Activated CD4-positive, CD25-positive, alpha-beta regulatory T cell treated with anti-CD3 and anti-CD28 coated beads, Interleukin-2, amount 50 U/mL, for 72 hours (primary cell): Measurements from ENCODE around the gene HNRNPD.
"Not testable (repeated sequence)": the region's sequence is repeated elsewhere in the genome, so short reads cannot be mapped to it uniquely, and the experiment has no call there.

Source experiments
- DNase-seq: peaks from one replicate; pipeline ENCODE4 v3.0.0; 2021

HNRNPD gene, protein sequence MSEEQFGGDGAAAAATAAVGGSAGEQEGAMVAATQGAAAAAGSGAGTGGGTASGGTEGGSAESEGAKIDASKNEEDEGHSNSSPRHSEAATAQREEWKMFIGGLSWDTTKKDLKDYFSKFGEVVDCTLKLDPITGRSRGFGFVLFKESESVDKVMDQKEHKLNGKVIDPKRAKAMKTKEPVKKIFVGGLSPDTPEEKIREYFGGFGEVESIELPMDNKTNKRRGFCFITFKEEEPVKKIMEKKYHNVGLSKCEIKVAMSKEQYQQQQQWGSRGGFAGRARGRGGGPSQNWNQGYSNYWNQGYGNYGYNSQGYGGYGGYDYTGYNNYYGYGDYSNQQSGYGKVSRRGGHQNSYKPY

DNA sequence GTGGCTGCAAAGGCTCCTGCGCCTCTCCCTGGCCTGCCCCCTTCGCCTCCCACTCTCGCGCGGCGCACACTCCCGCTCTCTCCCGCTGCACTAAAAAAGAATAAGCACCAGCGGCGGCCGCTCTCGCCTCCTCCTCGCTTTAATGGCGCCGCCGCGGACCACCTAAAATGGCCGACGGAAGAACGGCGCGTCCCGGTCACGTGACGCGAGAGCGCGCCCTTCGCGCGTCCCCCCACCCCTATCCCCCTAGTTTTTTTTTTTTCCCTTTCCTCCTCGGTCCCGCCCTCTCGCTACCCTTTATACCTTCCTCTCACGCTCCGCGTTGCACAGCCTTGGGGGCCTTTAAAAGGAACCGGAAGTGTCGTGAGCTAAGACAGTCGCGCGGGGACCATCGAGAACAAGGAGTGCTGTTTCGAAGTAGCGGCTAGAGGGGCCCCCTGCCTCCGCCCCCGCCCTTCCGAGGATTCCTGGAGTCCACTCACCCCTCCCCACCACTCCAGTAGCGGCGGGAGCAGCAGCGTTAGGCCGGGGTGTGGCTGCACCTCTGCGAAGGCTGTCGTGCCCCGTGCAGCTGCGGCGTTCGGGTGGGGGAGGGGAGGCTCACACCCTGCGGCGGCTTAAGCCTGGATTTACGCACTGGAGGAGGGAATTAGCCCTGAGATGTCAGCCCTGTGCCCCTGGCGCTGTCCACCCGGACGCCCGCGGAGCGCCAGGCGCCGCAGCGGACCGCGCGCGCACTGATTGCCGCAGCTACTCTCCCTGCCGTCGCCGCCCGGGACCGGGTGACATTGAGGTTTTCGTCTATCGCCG is at the start of gene HNRNPD:
Gene HNRNPD (minus strand): TSS at position 176 of the 810 bp plus-strand sequence. CDS start 313 bp downstream, outside the sequence.
- DNase-seq, result peak; percentile 84

DNA sequence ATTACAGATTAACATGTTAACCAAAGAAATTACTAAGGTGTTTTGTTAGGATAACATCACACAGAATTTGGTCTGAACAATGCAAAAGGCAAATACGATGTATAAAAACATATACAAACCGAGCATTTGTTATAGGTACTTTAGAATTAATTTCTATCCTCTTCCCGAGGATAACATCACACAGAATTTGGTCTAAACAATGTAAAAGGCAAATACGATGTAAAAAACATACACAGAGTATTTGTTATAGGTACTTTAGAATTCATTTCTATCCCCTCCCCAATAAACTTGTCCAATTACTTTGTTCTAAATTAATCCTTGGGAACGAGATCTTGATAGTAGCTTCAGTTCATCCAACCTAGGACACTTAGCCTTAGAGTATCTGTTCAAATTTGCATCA is 48.8 kb upstream of the HNRNPD start:
- DNase-seq, result no peak

DNA sequence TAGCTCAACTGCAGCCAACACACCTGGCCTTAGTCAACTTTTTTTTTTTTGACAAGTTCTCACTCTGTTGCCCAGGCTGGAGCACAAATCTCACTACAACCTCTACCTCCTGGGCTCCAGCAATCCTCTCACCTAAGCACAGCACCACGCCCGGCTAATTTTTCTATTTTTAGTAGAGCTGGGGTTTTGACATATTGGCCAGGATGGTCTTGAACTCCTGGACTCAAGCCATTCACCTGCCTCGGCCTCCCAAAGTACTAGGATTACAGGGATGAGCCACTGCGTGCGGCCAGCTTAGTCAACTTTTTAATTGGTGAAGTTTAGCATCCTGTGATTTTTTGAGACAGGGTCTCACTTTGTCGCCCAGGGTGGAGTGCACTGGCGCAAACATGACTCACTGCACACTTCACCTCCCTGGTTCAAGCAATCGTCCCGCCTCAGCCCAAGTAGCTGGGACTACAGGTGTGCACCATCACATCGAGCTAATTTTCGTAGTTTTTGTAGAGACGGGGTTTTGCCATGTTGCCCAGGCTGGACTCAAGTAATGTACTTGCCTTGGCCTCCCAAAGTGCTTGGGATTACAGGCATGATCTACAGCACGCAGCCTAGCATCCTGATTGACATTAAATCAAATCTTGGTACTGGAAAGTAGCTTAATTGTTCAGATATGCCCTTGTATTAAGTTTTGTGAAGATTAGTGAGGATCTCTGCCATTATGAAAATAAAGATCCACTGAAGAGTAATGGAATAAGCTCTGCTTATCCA is 48.2 kb upstream of the HNRNPD start:
- DNase-seq, result no peak

DNA sequence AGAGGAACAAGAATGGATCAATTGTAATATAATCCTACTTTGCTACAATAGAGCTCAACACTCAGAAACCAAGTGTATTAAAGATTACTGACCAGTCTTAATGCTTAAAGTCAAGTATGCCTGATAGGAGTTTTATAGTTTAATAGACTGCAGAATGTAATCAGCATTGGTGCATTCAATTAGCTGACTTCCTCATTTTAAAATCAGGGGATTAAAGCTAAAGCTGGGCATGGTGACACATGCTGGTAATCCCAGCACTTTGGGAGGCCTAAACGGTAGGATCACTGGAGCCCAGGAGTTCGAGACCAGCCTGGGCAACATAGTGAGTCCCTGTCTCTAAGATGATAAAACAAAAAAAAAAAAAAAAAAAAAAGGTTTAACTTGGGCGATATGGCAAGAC is 45.7 kb upstream of the HNRNPD start:
- no peak for DNase-seq

DNA sequence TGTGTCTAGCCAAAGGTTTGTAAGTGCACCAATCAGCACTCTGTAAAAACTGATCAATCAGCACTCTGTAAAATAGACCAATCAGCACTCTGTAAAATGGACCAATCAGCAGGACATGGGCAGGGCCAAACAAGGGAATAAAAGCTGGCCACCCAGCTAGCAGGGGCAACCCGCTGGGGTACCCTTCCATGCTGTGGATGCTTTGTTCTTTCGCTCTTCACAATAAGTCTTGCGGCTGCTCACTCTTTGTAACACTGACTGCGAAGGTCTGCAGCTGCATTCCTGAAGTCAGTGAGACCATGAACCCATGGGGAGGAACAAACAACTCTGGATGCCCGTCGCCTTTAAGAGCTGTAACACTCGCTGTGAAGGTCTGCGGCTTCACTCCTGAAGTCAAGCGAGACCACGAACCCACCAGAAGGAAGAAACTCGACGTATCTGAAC is 42.2 kb upstream of the HNRNPD start:
- no peak for DNase-seq

DNA sequence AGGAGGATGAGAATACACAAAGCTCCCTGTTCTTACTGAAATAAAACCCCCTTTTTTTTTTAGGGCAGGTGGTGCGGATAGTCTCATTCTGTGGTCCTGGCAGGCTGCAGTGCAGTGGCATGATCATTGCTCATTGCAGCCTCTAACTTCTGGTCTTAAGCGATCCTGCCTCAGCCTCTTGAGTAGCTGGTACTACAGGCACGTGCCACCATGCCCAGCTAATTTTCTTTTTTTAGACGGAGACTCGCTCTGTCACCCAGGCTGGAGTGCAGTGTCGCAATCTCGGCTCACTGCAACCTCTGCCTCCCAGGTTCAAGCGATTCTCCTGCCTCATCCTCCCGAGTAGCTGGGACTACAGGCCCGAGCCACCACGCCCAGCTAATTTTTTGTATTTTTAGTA is 41.3 kb upstream of the HNRNPD start:
- not testable (repeated sequence) for DNase-seq

DNA sequence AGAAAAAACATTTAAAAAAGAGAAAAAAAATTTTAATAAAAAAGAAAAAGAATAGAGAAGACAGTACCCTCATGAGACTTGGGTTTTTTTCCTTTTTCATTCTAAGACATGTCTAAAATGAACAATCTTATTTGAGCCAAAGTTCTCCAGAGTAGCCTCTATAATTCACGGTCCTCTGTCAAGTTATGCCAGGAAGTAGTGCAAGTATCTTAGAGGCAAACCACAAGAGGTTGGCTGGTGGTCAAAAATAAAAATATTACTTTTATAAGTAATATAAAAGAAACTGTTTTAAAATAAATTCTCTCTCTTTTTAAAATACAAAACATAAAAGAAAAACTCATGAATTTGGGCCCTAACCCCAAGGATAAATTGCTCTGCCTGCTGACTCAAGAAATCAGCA is 29.9 kb upstream of the HNRNPD start:
- no peak for DNase-seq

DNA sequence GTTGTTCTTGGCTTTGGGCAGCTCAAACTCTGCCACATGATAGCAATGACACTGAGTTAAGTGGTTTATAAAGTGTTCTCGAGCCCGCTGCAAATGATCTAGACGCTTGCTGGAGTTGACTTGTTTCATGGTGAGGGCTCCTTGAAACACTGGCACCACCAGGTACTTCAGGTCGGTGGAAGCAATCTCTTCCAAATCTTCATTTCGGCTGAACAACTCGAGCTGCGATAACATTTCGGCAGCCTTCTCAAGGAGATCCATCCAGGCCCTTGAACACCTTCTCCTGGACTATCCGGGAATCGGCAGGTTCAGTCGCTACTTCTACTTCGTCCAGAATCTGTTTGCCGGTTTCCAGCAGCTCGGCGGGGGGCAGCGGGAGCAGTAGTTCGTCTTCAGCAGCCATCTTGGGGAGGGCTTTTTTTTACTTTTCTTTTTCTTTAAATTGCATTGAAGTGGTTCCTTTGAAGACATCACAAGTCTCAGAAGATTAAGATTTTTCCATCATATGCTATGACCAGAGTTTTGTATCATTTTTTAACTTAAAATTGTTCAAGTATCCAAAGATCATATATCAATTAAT is 28.5 kb upstream of the HNRNPD start:
- DNase-seq, result no peak

DNA sequence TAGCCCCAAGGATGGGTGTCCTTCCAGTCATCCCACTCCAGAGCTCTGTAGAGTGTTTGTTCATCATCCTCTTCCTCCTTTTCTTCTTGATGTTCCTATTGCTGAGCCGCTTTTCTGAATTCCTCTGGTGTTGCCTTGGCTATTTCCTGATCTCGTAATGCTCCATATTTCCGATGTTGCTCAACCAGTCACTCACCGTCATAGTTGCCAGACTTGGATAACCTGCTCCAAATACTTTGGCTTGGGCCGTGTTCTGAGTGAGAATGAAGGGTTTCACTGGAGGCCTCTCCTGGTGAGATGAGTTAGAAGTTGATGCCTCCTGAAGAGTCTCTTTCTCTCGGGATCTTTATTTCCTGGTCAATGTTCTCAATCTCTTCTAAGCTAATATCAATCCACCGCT is 27.8 kb upstream of the HNRNPD start:
- no peak for DNase-seq

DNA sequence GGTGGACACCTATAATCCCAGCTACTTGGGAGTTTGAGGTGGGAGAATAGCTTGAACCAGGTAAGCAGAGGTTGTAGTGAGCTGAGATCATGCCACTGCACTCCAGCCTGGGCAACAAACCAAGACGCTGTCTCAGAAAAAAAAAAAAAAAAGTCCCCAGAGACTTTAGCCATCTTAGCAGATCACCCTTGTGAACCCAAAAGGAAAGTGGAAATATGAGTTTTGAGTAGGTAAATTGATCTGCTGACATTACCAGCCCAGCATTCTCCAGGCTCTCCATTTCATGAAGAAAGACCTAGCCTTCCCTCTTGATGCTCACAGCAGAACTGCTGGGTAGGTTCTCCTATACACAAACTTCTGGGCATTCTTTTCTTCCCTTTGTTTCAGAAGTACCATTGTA is 24.5 kb upstream of the HNRNPD start:
- no peak for DNase-seq

DNA sequence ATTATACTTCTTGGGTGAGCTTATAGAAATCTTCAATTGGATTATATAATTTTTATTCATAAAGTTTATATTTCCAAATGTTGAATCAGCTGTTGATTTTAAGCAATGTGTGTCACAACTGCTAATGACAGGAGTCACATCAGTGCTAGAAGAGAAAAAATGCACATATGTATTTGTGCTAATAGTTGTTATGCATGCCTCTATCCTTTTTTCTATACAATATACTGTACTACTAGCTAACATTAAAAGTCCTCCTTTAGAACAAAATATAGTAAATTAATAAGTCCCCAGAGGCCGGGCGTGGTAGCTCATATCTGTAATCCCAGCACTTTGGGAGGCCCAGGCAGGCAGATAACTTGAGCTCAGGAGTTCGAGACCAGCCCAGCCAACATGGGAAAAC is 23.7 kb upstream of the HNRNPD start:
- no peak for DNase-seq

DNA sequence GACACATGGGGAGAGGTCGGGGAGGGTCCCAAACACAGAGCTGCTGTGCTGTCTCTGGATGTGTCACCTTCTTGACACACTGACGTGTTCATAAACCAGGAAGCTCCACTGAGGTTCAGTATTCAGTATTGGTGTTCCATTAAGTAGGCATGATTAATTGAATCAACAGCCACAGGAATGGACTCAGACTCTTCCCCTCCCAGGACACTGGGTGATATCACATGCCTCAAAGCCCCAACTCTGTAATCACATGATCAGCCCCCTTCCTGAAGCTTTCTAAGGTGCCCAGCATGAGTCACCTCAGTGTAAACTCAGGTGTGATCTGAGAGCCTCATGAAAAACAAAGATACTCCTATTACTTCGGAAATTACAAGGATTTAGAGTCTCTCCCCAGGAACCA is 21.1 kb upstream of the HNRNPD start:
- DNase-seq, result no peak

DNA sequence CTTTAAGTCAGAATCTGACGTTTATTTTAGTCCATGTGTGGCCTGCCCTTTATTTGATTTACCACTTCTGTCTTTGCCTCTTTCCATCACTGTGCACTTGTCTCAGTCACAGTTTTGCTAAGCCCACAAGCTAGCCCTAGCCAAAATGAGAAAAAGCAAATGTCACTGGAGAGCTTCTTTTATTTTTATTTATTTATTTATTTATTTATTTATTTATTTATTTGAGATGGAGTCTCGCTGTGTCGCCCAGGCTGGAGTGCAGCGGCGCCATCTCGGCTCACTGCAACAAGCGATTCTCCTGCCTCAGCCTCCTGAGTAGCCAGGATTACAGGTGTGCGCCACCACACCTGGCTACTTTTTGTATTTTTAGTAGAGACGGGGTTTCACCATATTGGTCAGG is 16.3 kb upstream of the HNRNPD start:
- not testable (repeated sequence) for DNase-seq

DNA sequence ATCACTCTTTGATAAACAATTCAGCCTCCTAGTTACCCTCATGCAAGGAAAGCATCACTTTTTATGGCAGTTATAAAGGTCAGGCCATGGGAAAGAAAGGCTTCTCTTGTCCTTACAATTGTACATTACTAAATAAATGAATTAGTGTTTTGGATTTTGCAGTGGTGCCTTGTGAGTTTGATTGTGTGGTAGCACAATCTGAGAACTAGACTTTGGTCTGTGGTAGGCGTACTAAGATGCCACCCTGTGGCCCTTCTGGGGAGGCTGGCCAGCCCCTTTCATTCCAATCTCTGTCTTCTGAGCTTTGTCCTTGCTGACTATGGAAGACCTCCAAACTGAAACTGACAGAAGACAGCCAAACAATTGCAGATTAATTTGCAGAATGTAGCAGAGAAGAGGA is 14.6 kb upstream of the HNRNPD start:
- no peak for DNase-seq

DNA sequence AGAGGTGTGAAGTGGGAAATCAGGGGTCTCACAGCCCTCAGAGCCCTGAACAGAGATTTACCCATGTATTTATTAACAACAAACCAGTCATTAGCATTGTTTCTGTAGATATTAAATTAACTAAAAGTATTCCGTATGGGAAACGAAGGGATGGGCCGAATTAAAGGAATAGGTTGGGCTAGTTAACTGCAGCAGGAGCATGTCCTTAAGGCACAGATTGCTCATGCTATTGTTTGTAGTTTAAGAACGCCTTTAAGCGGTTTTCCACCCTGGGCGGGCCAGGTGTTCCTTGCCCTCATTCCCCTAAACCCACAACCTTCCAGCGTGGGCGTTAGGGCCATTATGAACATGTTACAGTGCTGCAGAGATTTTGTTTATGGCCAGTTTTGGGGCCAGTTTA is 12.5 kb upstream of the HNRNPD start:
- not testable (repeated sequence) for DNase-seq

DNA sequence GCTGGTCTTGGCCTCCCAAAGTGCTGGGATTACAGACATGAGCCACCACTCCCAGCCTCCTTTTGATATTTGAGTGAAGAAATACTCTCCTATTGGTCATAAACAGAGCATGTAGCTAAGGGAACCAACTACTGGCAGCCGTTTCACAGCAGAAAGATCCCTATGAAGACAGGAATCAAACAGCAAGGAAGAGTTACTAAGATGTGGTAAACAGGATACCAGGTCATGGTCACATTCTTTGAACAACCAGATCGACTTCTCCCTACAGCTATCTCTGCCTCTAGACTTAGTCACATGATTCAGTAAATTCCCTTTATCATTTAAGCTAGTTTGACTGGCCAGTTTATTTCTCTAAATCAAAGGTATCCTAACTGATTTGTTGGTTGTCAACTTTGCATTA is 9.0 kb upstream of the HNRNPD start:
- DNase-seq, result no peak

DNA sequence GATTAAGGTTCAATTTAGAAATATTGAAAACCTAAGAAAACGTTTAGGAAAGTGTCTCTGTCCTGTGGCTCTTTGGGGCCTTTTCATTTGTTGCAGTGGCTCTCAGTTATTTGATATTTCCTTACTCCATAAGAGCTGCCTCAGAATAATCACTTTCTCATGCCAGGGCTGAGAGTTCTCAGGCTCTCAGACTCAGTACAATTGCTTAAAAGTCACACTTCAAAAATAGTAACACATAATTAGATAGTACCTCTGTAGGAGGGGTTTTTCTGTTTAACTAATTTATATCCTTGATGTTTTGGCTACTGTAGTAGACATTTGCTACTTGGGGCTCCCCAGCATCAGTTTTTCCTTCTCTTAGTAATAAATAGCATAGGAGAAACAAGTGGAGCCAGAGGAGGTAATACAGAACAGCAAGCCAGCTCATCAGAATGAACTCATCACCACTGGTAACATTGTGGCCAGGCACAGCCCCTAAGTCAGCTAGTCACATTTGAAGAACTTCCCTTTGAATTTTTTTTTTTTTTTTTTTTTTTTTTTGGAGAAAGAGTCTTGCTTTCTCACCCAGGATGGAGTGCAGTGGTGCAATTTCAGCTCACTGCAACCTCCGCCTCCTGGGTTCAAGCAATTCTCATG is 8.0 kb upstream of the HNRNPD start:
- no peak for DNase-seq

DNA sequence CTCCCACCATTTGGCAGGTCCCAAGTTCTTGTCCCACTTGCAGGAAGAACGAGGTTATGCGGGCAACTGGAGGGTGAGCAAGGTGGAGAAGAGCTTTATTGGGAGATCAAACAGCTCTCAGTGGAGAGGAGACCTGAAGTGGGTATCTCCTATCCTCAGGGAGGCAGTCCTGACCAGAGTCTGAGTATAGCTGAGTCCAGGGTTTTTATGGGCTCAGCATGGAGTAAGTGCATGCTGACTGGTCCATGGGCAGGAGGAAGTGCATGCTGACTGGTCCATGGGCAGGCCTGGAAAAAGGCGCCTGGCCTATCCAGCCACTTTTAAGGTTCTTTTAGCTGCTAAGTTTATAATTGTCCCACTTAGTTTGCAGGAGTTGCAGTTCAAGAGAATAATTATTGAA is 7.4 kb upstream of the HNRNPD start:
- DNase-seq, result no peak

DNA sequence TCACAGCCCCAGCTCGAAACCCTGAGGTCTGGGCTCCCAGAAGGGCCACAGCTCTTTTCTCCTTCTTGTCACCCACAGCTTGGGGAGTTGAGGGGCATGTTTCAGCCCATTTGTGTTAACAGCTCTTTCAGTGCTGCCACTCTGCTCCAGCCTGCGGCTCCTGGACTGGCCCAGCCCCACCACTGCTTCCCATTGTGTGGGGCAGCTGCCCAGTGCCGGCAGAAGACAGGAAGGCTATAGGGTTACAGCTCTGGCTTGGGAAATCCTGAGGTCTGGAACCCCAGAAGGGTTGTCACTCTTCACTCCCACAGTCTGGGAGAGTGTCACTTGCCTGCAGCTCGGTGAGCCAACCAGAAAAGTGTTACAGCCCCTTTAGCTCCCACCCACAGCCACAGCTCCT is 7.0 kb upstream of the HNRNPD start:
- no peak for DNase-seq

DNA sequence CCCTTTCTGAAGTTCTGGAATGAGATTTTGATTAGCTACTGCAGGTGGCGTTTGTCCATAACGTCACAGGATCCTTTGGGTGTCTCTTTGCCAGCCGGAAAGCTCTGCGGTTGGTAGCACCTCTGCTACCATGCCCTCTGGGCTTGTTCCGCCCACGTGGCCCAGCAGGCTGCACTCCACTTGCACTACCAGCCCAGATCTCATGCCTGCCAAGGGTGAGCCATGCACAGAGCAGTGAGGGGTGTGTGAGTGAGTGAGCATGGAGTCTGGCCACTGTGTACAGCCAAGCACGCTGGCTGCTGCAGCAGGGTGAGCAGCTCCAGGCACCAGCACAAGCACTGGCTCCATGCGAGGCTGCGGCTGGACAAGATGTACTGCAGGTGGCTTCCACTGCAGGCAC is 6.6 kb upstream of the HNRNPD start:
- no peak for DNase-seq

DNA sequence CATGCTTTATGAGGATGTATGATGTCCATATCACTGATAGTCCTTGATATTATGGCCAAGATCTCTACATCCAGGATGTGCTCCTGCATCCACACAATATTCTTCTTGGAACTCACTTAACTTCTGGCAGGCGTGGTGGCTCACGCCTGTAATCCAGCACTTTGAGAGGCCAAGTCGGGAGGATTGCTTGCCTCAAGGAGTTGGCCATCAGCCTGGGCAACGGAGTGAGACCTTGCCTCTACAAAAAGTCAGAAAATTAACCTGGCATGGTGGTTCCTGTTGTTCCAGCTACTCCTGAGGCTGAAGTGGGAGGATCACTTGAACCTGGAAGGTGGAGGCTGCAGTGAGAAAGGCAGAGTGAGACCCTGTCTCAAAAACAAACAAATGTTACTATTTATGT is 2.3 kb upstream of the HNRNPD start:
- DNase-seq, result no peak

DNA sequence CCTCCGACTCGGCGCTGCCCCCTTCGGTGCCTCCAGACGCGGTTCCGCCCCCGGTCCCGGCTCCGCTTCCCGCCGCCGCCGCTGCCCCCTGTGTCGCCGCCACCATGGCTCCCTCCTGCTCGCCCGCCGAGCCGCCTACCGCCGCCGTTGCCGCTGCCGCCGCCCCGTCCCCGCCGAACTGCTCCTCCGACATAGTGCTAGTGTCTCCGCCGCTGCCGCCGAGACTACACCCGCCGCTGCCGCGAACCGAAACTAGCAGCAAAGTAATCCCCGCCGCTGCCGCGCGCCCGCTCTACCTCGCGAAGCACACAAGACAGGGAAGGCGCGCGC is 340 bp downstream of the HNRNPD start:
- DNase-seq, result no peak
